ENCODE results near the gene CDK12. TPM values are rescaled to one million over a fixed set of nuclear protein-coding genes. Genes with fewer than 3 reads are reported as not detected.

The CDK12 gene
- total and polyA plus RNA-seq, 10 of the 15 experiments (the other 5 are each of a cell fraction or from before 2014, with no cell fraction given), result 3.2 to 55.1 (median 31.9) TPM

- no peak overlapping the region for H3K27ac ChIP-seq (ENCODE audit: control insufficient read depth, insufficient read depth)
- TF ChIP-seq RFX5 (IDR thresholded peaks at IDR 0.05; ENCODE audit: low read depth, low read length), result no peak
- TF ChIP-seq SRF (IDR thresholded peaks at IDR 0.05; ENCODE audit: low read depth in 2 of 2, low read length in 2 of 2), result no peak
- TF ChIP-seq MLLT1 (IDR thresholded peaks at IDR 0.05), result no peak
- no peak for TF ChIP-seq HSF1 (IDR thresholded peaks at IDR 0.05; ENCODE audit: low read depth, low read length)
- no peak for TF ChIP-seq BCLAF1 (IDR thresholded peaks at IDR 0.05)
- TF ChIP-seq POLR2A (IDR thresholded peaks at IDR 0.05; ENCODE audit: low read depth, low read length), result no peak
- TF ChIP-seq NR2C1 (IDR thresholded peaks at IDR 0.05), result no peak
- no peak for TF ChIP-seq EED (IDR thresholded peaks at IDR 0.05; ENCODE audit: low read depth)
- TF ChIP-seq SREBF2 (IDR thresholded peaks at IDR 0.05; ENCODE audit: low read length), result no peak
- TF ChIP-seq SMAD5 (IDR thresholded peaks at IDR 0.05; ENCODE audit: low read depth), result no peak
- no peak overlapping the region for H3K9ac ChIP-seq (ENCODE audit: control insufficient read depth, insufficient read depth, low read length)
- RAD21 ChIA-PET (ENCODE audit: unreplicated experiment), result no interaction called here
- intact Hi-C loops (cut with micrococcal nuclease; ENCODE audit: unreplicated experiment) (no loop called here), in situ Hi-C loops (cut with MboI) (no loop called here)
- H4K20me1 ChIP-seq (ENCODE audit: control insufficient read depth, insufficient read depth), result no peaks in the 10 kb centered on the region
- H3K9me3 ChIP-seq (replicated peaks; ENCODE audit: control insufficient read depth, insufficient read depth, low read length), result no peaks in the 10 kb centered on the region
- H3K27me3 ChIP-seq (replicated peaks in 1 of 2; ENCODE audit: control insufficient read depth in 2 of 2, insufficient read depth in 2 of 2, low read length in 1 of 2), result no peaks in the 10 kb centered on the region
- H2AFZ ChIP-seq (ENCODE audit: control insufficient read depth, low read depth, low read length), result no peak overlapping the region
- FAIRE-seq, result no peak
- no peak for ATAC-seq
- H3K4me1 ChIP-seq (ENCODE audit: control insufficient read depth, insufficient read depth, low read length), result no peaks in the 10 kb centered on the region
- peaks cover 11 to 22% of the 10 kb centered on the region in 2 experiments for H3K36me3 ChIP-seq (ENCODE audit: control insufficient read depth in 2 of 2, insufficient read depth in 2 of 2, low read length in 1 of 2)
- DNase-seq (ENCODE audit: low read depth, low spot score), result no peak
- H3K79me2 ChIP-seq (ENCODE audit: control insufficient read depth, insufficient read depth, low read length), result no peaks in the 10 kb centered on the region
- CTCF ChIA-PET, result interaction anchor here (0.8 kb wide), 1 partner anchor 1491 kb away, joined by 3 read pairs; no protein-coding TSS in a partner anchor
- no peak overlapping the region for H3K4me2 ChIP-seq (ENCODE audit: control insufficient read depth, insufficient read depth)
- H3K4me3 ChIP-seq, result no peak overlapping the region
- WGBS (ENCODE audit: insufficient coverage, insufficient replicate concordance, low lambda C conversion rate, missing lambda C conversion rate), result 95% methylated on average over 1 of the region's 1 CpG
- POLR2A ChIA-PET, result no interaction called here
- SMC1A ChIA-PET (ENCODE audit: uncharacterized antibody, unreplicated experiment), result interaction anchor here (1.4 to 1.5 kb wide), 2 partner anchors 10 to 131 kb away, joined by 3 to 5 read pairs; no protein-coding TSS in a partner anchor
- no TSS peak for BruUV-seq (replicated peaks)
Measured at GRCh38 chr17:39416141-39416540, 45.1 kb upstream of the CDK12 start.

Data from GM12878 (cell line).